ENCODE results near the gene FSTL4.

DNA sequence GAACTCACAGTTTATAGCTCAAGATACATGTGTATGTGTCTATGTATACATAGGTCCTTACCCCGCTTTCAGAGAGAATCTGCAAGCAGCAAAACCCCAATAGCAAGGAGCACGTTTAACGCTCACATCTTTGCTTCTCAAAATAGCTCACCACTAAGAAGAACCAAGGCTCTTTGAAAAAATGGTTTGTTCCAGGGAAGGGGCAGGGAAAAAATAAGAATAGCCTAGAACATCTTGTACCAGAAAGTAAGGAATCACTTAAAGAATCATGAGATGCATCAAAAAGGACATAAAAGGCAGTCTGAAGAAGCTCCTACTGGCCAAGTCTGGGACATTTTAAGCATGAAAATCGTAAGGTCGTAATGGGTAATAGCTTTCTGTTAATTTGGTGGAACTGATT is 196.4 kb downstream of the FSTL4 start:
- TF ChIP-seq, protein P1, sequence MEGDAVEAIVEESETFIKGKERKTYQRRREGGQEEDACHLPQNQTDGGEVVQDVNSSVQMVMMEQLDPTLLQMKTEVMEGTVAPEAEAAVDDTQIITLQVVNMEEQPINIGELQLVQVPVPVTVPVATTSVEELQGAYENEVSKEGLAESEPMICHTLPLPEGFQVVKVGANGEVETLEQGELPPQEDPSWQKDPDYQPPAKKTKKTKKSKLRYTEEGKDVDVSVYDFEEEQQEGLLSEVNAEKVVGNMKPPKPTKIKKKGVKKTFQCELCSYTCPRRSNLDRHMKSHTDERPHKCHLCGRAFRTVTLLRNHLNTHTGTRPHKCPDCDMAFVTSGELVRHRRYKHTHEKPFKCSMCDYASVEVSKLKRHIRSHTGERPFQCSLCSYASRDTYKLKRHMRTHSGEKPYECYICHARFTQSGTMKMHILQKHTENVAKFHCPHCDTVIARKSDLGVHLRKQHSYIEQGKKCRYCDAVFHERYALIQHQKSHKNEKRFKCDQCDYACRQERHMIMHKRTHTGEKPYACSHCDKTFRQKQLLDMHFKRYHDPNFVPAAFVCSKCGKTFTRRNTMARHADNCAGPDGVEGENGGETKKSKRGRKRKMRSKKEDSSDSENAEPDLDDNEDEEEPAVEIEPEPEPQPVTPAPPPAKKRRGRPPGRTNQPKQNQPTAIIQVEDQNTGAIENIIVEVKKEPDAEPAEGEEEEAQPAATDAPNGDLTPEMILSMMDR (IDR thresholded peaks at IDR 0.05), result no peak
- TF ChIP-seq ZFX (IDR thresholded peaks at IDR 0.05; ENCODE audit: borderline replicate concordance), result no peak
